ENCODE measurements around the gene IFITM10. TPM values are rescaled to one million over a fixed set of nuclear protein-coding genes. Genes with fewer than 3 reads are reported as not detected.

Gene IFITM10
- total and polyA plus RNA-seq, 9 of the 15 experiments (the other 6 are each of a cell fraction or from before 2014, with no cell fraction given), result 0.08 to 0.13 (median 0.09) TPM; not detected in 6

DNA sequence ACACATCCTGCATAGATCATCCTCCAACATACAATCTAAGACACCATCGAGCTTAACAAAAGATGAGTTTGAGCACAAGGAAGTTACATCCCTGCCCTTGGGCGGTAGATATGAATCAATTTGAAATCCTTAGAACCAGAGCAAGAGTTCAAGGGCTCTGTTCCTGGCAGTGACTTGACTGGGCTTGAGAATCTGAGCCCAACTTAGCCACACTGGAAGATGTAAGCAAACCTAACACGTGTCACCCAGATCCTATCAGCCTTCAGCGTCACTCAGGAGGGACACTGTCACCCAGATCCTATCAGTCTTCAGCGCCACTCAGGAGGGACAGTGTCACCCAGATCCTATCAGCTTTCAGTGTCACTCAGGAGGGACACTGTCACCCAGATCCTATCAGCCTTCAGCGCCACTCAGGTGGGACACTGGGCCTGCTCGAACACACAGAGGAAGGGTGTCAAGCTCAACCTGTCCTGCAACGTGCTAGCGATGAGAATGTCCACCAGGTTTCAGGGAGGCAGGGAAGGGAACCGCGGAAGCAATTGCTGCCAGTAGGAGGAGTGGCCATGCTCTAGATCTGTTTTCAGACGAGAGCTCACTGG is 46.1 kb upstream of the IFITM10 start:
- intact Hi-C loops (cut with micrococcal nuclease), result no loop called here
- ATAC-seq (peak; percentile 27; the same call in 1 of the 3 replicates), DNase-seq (ENCODE audit: extremely low read depth in 1 of 4, low spot score in 3 of 4) (no peak), FAIRE-seq (no peak)
- H3K79me2 ChIP-seq (ENCODE audit: control insufficient read depth, insufficient read depth, low read length), result no peaks in the 10 kb centered on the region
- no peaks in the 10 kb centered on the region for H3K9me1 ChIP-seq (ENCODE audit: control insufficient read depth, insufficient read depth, low read length)
- H3K27me3 ChIP-seq (ENCODE audit: control insufficient read depth in 2 of 2, insufficient read depth in 2 of 2, low read length in 2 of 2), result peaks cover 39 to 46% of the 10 kb centered on the region in 2 experiments
- H3K36me3 ChIP-seq (ENCODE audit: control insufficient read depth, insufficient read depth, low read length), result no peaks in the 10 kb centered on the region
- CTCF ChIA-PET (ENCODE audit: low intra/inter-chr PET ratio), result no interaction called here
- H3K9me3 ChIP-seq (replicated peaks; ENCODE audit: control insufficient read depth, insufficient read depth, low read depth, low read length), result no peaks in the 10 kb centered on the region
- POLR2A ChIA-PET, result interaction anchor here (0.6 to 0.8 kb wide), 2 partner anchors 13 to 39 kb away, joined by 3 read pairs; no protein-coding TSS in a partner anchor
- BruUV-seq (replicated peaks), result no TSS peak
- in situ Hi-C loops (cut with MboI), result no loop called here
- H3K4me2 ChIP-seq (ENCODE audit: insufficient read depth, low read length), result no peak overlapping the region
- H3K9ac ChIP-seq (ENCODE audit: insufficient read depth in 1 of 2, low read depth in 2 of 2, low read length in 2 of 2), result no peak overlapping the region
- H3K4me1 ChIP-seq (replicated peaks in 1 of 2; ENCODE audit: control insufficient read depth in 2 of 2, insufficient read depth in 2 of 2, low read length in 2 of 2), result no peaks in the 10 kb centered on the region
- no peak overlapping the region for H3K4me3 ChIP-seq
- H2AFZ ChIP-seq (ENCODE audit: low read depth, low read length), result no peak overlapping the region
- no peak overlapping the region for H3K27ac ChIP-seq (ENCODE audit: extremely low read depth, low read depth, low read length)
- WGBS (ENCODE audit: insufficient coverage, low coverage, missing lambda C conversion rate), result under 1% methylated on average over 12 of the region's 12 CpGs
- no peaks in the 10 kb centered on the region; the same call in 1 of the 2 replicates for H4K20me1 ChIP-seq (replicated peaks; ENCODE audit: control insufficient read depth, insufficient read depth, low read length)
- TF ChIP-seq, protein P1, sequence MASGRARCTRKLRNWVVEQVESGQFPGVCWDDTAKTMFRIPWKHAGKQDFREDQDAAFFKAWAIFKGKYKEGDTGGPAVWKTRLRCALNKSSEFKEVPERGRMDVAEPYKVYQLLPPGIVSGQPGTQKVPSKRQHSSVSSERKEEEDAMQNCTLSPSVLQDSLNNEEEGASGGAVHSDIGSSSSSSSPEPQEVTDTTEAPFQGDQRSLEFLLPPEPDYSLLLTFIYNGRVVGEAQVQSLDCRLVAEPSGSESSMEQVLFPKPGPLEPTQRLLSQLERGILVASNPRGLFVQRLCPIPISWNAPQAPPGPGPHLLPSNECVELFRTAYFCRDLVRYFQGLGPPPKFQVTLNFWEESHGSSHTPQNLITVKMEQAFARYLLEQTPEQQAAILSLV (tag; IDR thresholded peaks at IDR 0.05), result no peak
- TF ChIP-seq, protein P2, sequence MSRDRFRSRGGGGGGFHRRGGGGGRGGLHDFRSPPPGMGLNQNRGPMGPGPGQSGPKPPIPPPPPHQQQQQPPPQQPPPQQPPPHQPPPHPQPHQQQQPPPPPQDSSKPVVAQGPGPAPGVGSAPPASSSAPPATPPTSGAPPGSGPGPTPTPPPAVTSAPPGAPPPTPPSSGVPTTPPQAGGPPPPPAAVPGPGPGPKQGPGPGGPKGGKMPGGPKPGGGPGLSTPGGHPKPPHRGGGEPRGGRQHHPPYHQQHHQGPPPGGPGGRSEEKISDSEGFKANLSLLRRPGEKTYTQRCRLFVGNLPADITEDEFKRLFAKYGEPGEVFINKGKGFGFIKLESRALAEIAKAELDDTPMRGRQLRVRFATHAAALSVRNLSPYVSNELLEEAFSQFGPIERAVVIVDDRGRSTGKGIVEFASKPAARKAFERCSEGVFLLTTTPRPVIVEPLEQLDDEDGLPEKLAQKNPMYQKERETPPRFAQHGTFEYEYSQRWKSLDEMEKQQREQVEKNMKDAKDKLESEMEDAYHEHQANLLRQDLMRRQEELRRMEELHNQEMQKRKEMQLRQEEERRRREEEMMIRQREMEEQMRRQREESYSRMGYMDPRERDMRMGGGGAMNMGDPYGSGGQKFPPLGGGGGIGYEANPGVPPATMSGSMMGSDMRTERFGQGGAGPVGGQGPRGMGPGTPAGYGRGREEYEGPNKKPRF (IDR thresholded peaks at IDR 0.05; ENCODE audit: low read depth, low read length), result no peak
- TF ChIP-seq, protein P3, sequence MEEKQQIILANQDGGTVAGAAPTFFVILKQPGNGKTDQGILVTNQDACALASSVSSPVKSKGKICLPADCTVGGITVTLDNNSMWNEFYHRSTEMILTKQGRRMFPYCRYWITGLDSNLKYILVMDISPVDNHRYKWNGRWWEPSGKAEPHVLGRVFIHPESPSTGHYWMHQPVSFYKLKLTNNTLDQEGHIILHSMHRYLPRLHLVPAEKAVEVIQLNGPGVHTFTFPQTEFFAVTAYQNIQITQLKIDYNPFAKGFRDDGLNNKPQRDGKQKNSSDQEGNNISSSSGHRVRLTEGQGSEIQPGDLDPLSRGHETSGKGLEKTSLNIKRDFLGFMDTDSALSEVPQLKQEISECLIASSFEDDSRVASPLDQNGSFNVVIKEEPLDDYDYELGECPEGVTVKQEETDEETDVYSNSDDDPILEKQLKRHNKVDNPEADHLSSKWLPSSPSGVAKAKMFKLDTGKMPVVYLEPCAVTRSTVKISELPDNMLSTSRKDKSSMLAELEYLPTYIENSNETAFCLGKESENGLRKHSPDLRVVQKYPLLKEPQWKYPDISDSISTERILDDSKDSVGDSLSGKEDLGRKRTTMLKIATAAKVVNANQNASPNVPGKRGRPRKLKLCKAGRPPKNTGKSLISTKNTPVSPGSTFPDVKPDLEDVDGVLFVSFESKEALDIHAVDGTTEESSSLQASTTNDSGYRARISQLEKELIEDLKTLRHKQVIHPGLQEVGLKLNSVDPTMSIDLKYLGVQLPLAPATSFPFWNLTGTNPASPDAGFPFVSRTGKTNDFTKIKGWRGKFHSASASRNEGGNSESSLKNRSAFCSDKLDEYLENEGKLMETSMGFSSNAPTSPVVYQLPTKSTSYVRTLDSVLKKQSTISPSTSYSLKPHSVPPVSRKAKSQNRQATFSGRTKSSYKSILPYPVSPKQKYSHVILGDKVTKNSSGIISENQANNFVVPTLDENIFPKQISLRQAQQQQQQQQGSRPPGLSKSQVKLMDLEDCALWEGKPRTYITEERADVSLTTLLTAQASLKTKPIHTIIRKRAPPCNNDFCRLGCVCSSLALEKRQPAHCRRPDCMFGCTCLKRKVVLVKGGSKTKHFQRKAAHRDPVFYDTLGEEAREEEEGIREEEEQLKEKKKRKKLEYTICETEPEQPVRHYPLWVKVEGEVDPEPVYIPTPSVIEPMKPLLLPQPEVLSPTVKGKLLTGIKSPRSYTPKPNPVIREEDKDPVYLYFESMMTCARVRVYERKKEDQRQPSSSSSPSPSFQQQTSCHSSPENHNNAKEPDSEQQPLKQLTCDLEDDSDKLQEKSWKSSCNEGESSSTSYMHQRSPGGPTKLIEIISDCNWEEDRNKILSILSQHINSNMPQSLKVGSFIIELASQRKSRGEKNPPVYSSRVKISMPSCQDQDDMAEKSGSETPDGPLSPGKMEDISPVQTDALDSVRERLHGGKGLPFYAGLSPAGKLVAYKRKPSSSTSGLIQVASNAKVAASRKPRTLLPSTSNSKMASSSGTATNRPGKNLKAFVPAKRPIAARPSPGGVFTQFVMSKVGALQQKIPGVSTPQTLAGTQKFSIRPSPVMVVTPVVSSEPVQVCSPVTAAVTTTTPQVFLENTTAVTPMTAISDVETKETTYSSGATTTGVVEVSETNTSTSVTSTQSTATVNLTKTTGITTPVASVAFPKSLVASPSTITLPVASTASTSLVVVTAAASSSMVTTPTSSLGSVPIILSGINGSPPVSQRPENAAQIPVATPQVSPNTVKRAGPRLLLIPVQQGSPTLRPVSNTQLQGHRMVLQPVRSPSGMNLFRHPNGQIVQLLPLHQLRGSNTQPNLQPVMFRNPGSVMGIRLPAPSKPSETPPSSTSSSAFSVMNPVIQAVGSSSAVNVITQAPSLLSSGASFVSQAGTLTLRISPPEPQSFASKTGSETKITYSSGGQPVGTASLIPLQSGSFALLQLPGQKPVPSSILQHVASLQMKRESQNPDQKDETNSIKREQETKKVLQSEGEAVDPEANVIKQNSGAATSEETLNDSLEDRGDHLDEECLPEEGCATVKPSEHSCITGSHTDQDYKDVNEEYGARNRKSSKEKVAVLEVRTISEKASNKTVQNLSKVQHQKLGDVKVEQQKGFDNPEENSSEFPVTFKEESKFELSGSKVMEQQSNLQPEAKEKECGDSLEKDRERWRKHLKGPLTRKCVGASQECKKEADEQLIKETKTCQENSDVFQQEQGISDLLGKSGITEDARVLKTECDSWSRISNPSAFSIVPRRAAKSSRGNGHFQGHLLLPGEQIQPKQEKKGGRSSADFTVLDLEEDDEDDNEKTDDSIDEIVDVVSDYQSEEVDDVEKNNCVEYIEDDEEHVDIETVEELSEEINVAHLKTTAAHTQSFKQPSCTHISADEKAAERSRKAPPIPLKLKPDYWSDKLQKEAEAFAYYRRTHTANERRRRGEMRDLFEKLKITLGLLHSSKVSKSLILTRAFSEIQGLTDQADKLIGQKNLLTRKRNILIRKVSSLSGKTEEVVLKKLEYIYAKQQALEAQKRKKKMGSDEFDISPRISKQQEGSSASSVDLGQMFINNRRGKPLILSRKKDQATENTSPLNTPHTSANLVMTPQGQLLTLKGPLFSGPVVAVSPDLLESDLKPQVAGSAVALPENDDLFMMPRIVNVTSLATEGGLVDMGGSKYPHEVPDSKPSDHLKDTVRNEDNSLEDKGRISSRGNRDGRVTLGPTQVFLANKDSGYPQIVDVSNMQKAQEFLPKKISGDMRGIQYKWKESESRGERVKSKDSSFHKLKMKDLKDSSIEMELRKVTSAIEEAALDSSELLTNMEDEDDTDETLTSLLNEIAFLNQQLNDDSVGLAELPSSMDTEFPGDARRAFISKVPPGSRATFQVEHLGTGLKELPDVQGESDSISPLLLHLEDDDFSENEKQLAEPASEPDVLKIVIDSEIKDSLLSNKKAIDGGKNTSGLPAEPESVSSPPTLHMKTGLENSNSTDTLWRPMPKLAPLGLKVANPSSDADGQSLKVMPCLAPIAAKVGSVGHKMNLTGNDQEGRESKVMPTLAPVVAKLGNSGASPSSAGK (IDR thresholded peaks at IDR 0.05), result peak; percentile 54
- TF ChIP-seq, protein P4, sequence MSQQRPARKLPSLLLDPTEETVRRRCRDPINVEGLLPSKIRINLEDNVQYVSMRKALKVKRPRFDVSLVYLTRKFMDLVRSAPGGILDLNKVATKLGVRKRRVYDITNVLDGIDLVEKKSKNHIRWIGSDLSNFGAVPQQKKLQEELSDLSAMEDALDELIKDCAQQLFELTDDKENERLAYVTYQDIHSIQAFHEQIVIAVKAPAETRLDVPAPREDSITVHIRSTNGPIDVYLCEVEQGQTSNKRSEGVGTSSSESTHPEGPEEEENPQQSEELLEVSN (IDR thresholded peaks at IDR 0.05; ENCODE audit: borderline replicate concordance in 1 of 2, extremely low read depth in 1 of 2, insufficient read depth in 1 of 2, insufficient read length in 1 of 2, low read depth in 1 of 2, low read length in 1 of 2, poor library complexity in 1 of 2, severe bottlenecking in 1 of 2), result peak in 1 of 2 experiments; percentile 60

Data from K562 (cell line).